Upper lobe of left lung (tissue), 6 donors: ENCODE data around the gene APBA1. TPM values are rescaled to one million over a fixed set of nuclear protein-coding genes. Genes with fewer than 3 reads are reported as not detected.

Experiments used
- ATAC-seq, 2 donors: fragments of 200-7000 bp; cut with Tn5 transposase; one replicate each; pipeline ENCODE4 v1.9.1; 2022; ENCODE audit warnings: mild to moderate bottlenecking in 2 of 2, moderate library complexity in 2 of 2; ENCODE audit not compliant: low FRiP score in 2 of 2
- DNase-seq, 2 donors: peaks; one replicate each; pipeline ENCODE4 v3.0.0-alpha.2; 2019 to 2020
- H3K27ac ChIP-seq, 4 donors: fragments of 200-600 bp; sonication (generic); one replicate each; pipeline ENCODE4 v1.5.1; 2016 to 2019
- H3K27me3 ChIP-seq, 4 donors: fragments of 200-600 bp; sonication (generic); one replicate each; pipeline ENCODE4 v1.5.1; 2017 to 2019
- H3K36me3 ChIP-seq, 4 donors: fragments of 200-600 bp; sonication (generic); one replicate each; pipeline ENCODE4 v1.5.1; 2016 to 2019
- H3K4me1 ChIP-seq, 4 donors: fragments of 200-600 bp; sonication (generic); one replicate each; pipeline ENCODE4 v1.5.1; 2018 to 2019
- H3K4me3 ChIP-seq, 4 donors: fragments of 200-600 bp; sonication (generic); one replicate each; pipeline ENCODE4 v1.5.1; 2017 to 2019; ENCODE audit warnings: mild to moderate bottlenecking in 2 of 4, moderate library complexity in 1 of 4
- H3K9me3 ChIP-seq, 4 donors: fragments of 200-600 bp; sonication (generic); one replicate each; pipeline ENCODE4 v1.5.1; 2018 to 2019
- EP300 ChIP-seq, 4 donors: sonication (generic); formaldehyde crosslinking; IDR thresholded peaks; one replicate each; pipeline ENCODE4 v1.5.1; 2017; ENCODE audit warnings: antibody characterized with exemption in 4 of 4, control low read depth in 2 of 4
- POLR2A ChIP-seq, 4 donors: fragments of 450-650 bp; IDR thresholded peaks; one replicate each; pipeline ENCODE4 v1.5.1; 2016 to 2017; ENCODE audit warnings: antibody characterized with exemption in 4 of 4, mild to moderate bottlenecking in 2 of 4
- POLR2AphosphoS5 ChIP-seq, 2 donors: sonication (generic); formaldehyde crosslinking; IDR thresholded peaks; one replicate each; pipeline ENCODE4 v1.5.1; 2017; ENCODE audit warnings: antibody characterized with exemption in 2 of 2
- WGBS, 2 donors: methylation state at CpG; one replicate each; pipeline ENCODE4 v1.1.5; 2017 to 2018; 5-methylcytosine and 5-hydroxymethylcytosine counted together
- total RNA-seq, 6 donors: library from RNA; depleted of rRNA in 4 of 6; stranded (reverse); fragments of >200 nt in 4 of 6; gene quantifications; one replicate each; pipeline versions ENCODE4 v1.1.0 to v1.2.1, GENCODE V29; 2016 to 2021
- TF ChIP-seq, protein P1 (sequence below), 6 experiments: fragments of 450-650 bp in 4 of 6; fragments of 200-600 bp in 2 of 6; sonication (generic) in 2 of 6; IDR thresholded peaks; one replicate each; pipeline ENCODE4 v1.5.1; 2016 to 2019; ENCODE audit warnings: antibody characterized with exemption in 6 of 6
- donor health status: DM: no; HTN: no; CAD: no; lungs with moderate emphysema.
- donor health status: DM: no; HTN: yes; CAD: no; lungs with severe emphysema.

Gene APBA1
- total RNA-seq, 6 donors from 2014 or later: 2.1 to 5.4 (median 4.0) TPM

DNA sequence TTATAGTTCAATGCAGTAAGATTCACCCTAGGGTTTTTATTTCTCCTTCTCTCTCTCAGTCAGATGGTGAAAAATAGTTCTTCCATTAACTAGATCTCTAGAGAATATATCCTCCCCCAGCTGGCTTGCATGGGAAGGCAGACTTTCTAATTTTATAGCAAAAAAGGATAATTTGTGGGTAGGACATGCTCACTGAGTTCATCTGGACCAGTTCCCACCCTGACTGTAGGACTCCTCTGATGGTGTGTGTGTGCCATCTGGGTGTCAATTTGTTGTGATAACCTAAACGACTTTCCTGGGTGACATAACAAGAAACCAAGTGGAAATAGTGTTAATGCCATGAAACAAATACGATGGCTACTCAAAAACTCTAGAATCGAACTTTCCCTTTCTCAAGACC is 44.9 kb downstream of the APBA1 start:
- no peaks in the 10 kb centered on the region for H3K27me3 ChIP-seq
- no peak overlapping the region for H3K27ac ChIP-seq
- ATAC-seq (no peak), DNase-seq (no peak)
- WGBS, 2 donors: 60 to 71% methylated on average over 3 of the region's 3 CpGs
- H3K4me1 ChIP-seq: no peaks in the 10 kb centered on the region
- no peaks in the 10 kb centered on the region for H3K36me3 ChIP-seq
- H3K4me3 ChIP-seq: no peak overlapping the region
- no peak for TF ChIP-seq POLR2A (IDR thresholded peaks at IDR 0.05)
- no peak for TF ChIP-seq POLR2AphosphoS5 (IDR thresholded peaks at IDR 0.05)
- TF ChIP-seq, protein P1, sequence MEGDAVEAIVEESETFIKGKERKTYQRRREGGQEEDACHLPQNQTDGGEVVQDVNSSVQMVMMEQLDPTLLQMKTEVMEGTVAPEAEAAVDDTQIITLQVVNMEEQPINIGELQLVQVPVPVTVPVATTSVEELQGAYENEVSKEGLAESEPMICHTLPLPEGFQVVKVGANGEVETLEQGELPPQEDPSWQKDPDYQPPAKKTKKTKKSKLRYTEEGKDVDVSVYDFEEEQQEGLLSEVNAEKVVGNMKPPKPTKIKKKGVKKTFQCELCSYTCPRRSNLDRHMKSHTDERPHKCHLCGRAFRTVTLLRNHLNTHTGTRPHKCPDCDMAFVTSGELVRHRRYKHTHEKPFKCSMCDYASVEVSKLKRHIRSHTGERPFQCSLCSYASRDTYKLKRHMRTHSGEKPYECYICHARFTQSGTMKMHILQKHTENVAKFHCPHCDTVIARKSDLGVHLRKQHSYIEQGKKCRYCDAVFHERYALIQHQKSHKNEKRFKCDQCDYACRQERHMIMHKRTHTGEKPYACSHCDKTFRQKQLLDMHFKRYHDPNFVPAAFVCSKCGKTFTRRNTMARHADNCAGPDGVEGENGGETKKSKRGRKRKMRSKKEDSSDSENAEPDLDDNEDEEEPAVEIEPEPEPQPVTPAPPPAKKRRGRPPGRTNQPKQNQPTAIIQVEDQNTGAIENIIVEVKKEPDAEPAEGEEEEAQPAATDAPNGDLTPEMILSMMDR (IDR thresholded peaks at IDR 0.05): no peak
- H3K9me3 ChIP-seq: no peaks in the 10 kb centered on the region

GRCh38 chr9:69623276-69623675 is 48.9 kb downstream of the APBA1 start:
- Histone ChIP-seq H3K27me3 (no peaks in the 10 kb centered on the region), H3K36me3 (no peaks in the 10 kb centered on the region), H3K4me1 (no peaks in the 10 kb centered on the region), H3K27ac (no peak overlapping the region), H3K9me3 (no peaks in the 10 kb centered on the region), H3K4me3 (no peak overlapping the region)
- TF ChIP-seq EP300 (IDR thresholded peaks at IDR 0.05) (no peak), POLR2AphosphoS5 (IDR thresholded peaks at IDR 0.05) (no peak), POLR2A (IDR thresholded peaks at IDR 0.05) (no peak)
- TF ChIP-seq, protein P1 (IDR thresholded peaks at IDR 0.05): no peak
- ATAC-seq (no peak), DNase-seq (no peak)
- 62 to 73% methylated on average over 3 of the region's 3 CpGs for WGBS, 2 donors

- ATAC-seq: no peak
- no peaks in the 10 kb centered on the region for H3K4me1 ChIP-seq
- 79 to 89% methylated on average over 3 of the region's 3 CpGs for WGBS, 2 donors
- H3K36me3 ChIP-seq: no peaks in the 10 kb centered on the region
- no peak overlapping the region for H3K27ac ChIP-seq
- TF ChIP-seq POLR2A (IDR thresholded peaks at IDR 0.05) (no peak), POLR2AphosphoS5 (IDR thresholded peaks at IDR 0.05) (no peak)
- H3K4me3 ChIP-seq: no peak overlapping the region
- no peaks in the 10 kb centered on the region for H3K9me3 ChIP-seq
- DNase-seq: no peak
- no peaks in the 10 kb centered on the region for H3K27me3 ChIP-seq
These were observed 49.5 kb downstream of the APBA1 start for GRCh38 chr9:69622676-69623075.

GRCh38 chr9:69621730-69622460 is 50.3 kb downstream of the APBA1 start:
- 80 to 93% methylated on average over 3 of the region's 3 CpGs for WGBS, 2 donors
- ATAC-seq: no peak
- no peak overlapping the region for H3K4me3 ChIP-seq
- no peak for TF ChIP-seq POLR2A (IDR thresholded peaks at IDR 0.05)
- no peaks in the 10 kb centered on the region for H3K27me3 ChIP-seq
- H3K27ac ChIP-seq: no peak overlapping the region
- no peak for DNase-seq
- no peaks in the 10 kb centered on the region for H3K4me1 ChIP-seq
- H3K9me3 ChIP-seq: no peaks in the 10 kb centered on the region
- H3K36me3 ChIP-seq: no peaks in the 10 kb centered on the region

DNA sequence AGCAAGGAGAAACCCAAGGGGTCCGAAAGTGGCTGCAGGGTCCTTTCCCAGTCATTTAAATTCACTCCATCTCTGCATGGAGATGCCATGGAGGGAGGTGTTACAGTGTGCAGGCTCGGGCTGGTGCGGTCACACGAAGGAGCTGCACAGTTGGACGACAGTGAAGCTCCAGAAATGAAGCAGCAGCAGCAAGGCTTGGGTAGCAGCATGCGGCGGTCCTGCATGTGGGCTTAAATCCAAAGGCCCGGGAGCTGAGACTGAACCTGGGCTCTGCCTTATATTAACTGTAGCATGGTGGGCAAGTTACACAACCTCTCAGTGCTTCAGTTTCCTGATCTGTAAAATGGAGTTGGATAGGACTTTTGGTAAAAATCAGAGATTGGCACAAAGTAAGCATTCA is 51.4 kb downstream of the APBA1 start:
- no peaks in the 10 kb centered on the region for H3K27me3 ChIP-seq
- no peaks in the 10 kb centered on the region for H3K36me3 ChIP-seq
- ATAC-seq: no peak
- no peaks in the 10 kb centered on the region for H3K9me3 ChIP-seq
- peak in 1 of 2 donors; percentile 14 for DNase-seq
- TF ChIP-seq POLR2AphosphoS5 (IDR thresholded peaks at IDR 0.05) (no peak), EP300 (IDR thresholded peaks at IDR 0.05) (no peak), POLR2A (IDR thresholded peaks at IDR 0.05) (no peak)
- TF ChIP-seq, protein P1 (IDR thresholded peaks at IDR 0.05): no peak
- H3K4me1 ChIP-seq: no peaks in the 10 kb centered on the region
- no peak overlapping the region for H3K4me3 ChIP-seq
- H3K27ac ChIP-seq: no peak overlapping the region
- WGBS, 2 donors: 92 to 93% methylated on average over 7 to 8 of the region's 8 CpGs

- Histone ChIP-seq H3K4me1 (no peaks in the 10 kb centered on the region), H3K4me3 (no peak overlapping the region), H3K9me3 (no peaks in the 10 kb centered on the region), H3K36me3 (no peaks in the 10 kb centered on the region), H3K27me3 (no peaks in the 10 kb centered on the region), H3K27ac (no peak overlapping the region)
- DNase-seq: no peak
- WGBS, 2 donors: 56 to 83% methylated on average over 1 of the region's 1 CpG
- ATAC-seq: no peak
- no peak for TF ChIP-seq EP300 (IDR thresholded peaks at IDR 0.05)
- TF ChIP-seq POLR2AphosphoS5 (IDR thresholded peaks at IDR 0.05): no peak
- TF ChIP-seq, protein P1 (IDR thresholded peaks at IDR 0.05): no peak
- no peak for TF ChIP-seq POLR2A (IDR thresholded peaks at IDR 0.05)
These were observed 52.9 kb downstream of the APBA1 start for GRCh38 chr9:69619233-69619632.
